22Rv1 (cell line): ENCODE data around the gene SLC35F3.

Source experiments
- H3K27ac ChIP-seq: fragments of 450-650 bp; 2 replicates; pipeline ENCODE4 v1.5.1; 2017
- CTCF ChIP-seq: fragments of 450-650 bp; IDR thresholded peaks from 2 replicates; pipeline ENCODE4 v1.5.1; 2017; ENCODE audit warnings: mild to moderate bottlenecking
- ZFX ChIP-seq: fragments of 450-650 bp; IDR thresholded peaks from 2 replicates; pipeline ENCODE4 v1.6.1; 2017; ENCODE audit warnings: antibody characterized with exemption, borderline replicate concordance

SLC35F3 gene

DNA sequence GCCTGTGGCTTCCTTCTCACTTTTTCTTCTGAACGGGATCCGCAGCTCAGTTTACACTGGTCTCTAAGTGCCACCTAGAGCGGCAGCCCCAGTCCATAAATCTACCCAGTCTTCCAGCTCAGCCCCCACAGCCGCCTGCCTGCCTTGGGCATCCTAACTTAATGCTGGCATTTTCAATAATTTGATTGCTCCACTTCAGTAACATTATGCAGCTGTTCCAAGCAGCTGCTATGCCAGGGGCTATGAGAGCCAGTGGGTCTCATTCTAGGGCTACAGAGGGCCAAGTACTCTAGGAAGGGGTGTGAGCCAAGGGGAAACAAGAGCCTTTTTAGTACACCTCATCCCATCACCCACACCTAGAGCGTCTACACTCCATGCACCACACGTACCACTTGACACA lies 420.3 kb downstream of the SLC35F3 start:
- TF ChIP-seq ZFX (no peak), CTCF (no peak)
- H3K27ac ChIP-seq, result no peak overlapping the region

- H3K27ac ChIP-seq, result no peak overlapping the region
- TF ChIP-seq ZFX, result no peak
- TF ChIP-seq CTCF, result no peak
Observed at GRCh38 chr1:234325878-234326496, 421.5 kb downstream of the SLC35F3 start.

DNA sequence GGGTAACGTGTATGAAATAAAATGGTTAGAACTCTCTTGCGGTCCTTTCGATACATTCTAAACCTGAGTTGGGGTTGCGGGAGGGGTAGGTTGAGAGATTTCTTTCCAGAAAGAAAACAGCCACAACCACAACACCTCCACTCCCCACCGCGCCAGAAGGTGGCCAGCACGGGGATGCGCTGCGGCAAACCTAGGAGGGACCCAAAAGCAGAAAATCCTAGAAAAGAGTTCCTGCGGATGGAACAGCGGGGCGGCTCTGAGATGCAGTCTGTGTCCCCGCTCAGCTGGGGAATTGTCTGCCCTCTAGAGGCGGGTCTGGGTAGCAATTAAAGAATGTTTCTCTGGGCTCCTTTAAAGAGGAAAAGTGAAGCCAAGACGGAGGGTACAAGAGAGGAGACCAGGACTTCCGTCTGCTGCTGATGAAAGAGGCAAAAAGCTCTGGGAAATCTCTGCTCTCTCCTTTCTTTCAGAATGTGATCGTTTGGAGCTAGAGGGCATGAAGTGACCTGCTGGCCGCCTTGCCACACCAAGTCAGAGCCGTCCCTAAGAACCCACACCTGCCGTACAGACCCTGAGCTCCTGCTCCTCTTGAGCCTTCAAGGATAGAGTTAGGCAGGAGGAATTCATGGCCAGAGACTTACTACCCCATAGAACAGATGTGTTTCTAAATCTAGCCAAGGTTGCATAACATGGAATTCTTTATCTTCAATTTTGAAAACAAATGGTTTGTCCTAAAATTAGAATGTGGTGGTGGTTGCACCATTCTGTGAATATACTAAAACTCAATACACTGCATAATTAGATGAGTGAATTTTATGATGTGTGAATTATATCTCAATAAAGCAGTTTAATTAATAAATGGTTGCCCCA lies 422.3 kb downstream of the SLC35F3 start:
- TF ChIP-seq ZFX (no peak), CTCF (peak; percentile 99)
- no peak overlapping the region for H3K27ac ChIP-seq

- H3K27ac ChIP-seq, result no peak overlapping the region
- TF ChIP-seq ZFX, result no peak
- TF ChIP-seq CTCF, result no peak
Observed at GRCh38 chr1:234327577-234328164, 423.2 kb downstream of the SLC35F3 start.

DNA sequence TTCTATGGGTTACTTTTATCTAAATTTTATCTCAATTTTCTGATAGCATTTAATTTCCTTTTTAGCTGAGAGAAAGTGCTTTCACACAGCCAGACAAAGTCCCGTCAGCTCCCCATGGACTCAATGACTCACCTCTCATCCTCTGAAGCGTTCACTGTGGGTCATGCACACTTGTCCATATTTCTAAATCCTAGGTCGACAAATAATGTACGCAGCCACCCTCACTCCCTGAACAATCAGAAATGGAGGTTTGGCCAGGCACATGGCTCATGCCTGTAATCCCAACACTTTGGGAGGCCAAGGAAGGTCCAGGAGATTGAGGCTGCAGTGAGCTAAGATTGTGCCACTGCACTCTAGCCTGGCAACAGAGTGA lies 426.4 kb downstream of the SLC35F3 start:
- TF ChIP-seq ZFX (no peak), CTCF (no peak)
- no peak overlapping the region for H3K27ac ChIP-seq

GRCh38 chr1:234331507-234331906 lies 427.0 kb downstream of the SLC35F3 start:
- no peak overlapping the region for H3K27ac ChIP-seq
- TF ChIP-seq CTCF, result no peak
- TF ChIP-seq ZFX, result no peak

GRCh38 chr1:234336359-234336758 lies 431.9 kb downstream of the SLC35F3 start:
- H3K27ac ChIP-seq, result no peak overlapping the region
- TF ChIP-seq CTCF, result no peak
- TF ChIP-seq ZFX, result no peak
